Mononuclear cell (primary cell): Measurements from ENCODE around the gene SH3BGRL. TPM values are rescaled to one million over a fixed set of nuclear protein-coding genes. Genes with fewer than 3 reads are reported as not detected.
"Not testable (repeated sequence)": the region's sequence is repeated elsewhere in the genome, so short reads cannot be mapped to it uniquely, and the experiment has no call there.

Source experiments
- H3K27me3 ChIP-seq: 2 replicates; pipeline ENCODE4 v1.6.0; 2011; ENCODE audit warnings: low read length, control low read depth; ENCODE audit not compliant: insufficient read depth
- H3K4me1 ChIP-seq: 2 replicates; pipeline ENCODE4 v1.5.1; 2011; ENCODE audit warnings: mild to moderate bottlenecking, low read length, control low read depth; ENCODE audit not compliant: insufficient read depth
- H3K4me3 ChIP-seq: 2 replicates; pipeline ENCODE4 v1.5.1; 2011; ENCODE audit warnings: mild to moderate bottlenecking, low read length, moderate library complexity
- H3K9me3 ChIP-seq: 2 replicates; pipeline ENCODE4 v1.5.1; 2011; ENCODE audit warnings: low read depth, mild to moderate bottlenecking, control low read depth, low read length
- total RNA-seq: library from RNA; depleted of rRNA; stranded (reverse); fragments of >200 nt; gene quantifications from one replicate; pipeline ENCODE4 v1.2.3, GENCODE V29; 2012

Gene SH3BGRL
- total RNA-seq, 1 donor, result 288 TPM

DNA sequence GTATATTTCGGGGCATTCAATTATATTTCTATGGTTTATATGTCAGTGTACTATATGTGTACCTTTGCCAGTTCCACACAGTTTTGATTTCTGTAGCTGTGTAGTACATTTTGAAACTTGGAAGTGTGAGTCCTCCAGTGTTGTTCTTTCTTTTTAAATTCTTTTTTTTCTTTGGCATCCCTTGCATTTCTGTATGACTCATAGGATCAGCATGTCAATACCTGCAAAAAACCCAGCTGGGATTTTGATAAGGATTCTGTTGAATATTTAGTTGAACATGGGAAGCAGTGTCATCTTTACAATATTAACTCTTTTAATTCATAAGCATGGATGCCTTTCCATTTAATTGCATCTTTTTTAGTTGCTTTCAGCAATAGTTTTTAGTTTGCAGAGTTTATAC lies 100.0 kb downstream of the SH3BGRL start:
- Histone ChIP-seq H3K27me3 (no peaks in the 10 kb centered on the region), H3K4me3 (no peak overlapping the region), H3K9me3 (no peaks in the 10 kb centered on the region), H3K4me1 (no peaks in the 10 kb centered on the region)

DNA sequence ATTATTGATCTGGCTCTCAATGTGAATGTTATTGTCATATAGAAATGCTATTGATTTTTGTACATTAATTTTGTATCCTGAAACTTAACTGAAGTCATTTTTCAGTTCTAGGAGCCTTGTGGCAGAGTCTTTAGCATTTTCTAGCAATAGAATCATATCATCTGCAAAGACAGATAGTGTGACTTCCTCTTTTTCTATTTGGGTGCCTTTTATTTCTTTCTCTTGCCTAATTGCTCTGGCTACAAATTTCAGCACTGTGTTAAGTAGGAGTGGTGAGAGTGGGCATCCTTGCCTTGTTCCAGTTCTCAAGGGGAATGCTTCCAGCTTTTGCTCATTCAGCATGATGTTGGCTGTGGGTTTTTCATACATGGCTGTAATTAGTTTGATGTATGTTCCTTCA lies 102.7 kb downstream of the SH3BGRL start:
- Histone ChIP-seq H3K4me1 (no peaks in the 10 kb centered on the region), H3K27me3 (no peaks in the 10 kb centered on the region), H3K4me3 (no peak overlapping the region), H3K9me3 (no peaks in the 10 kb centered on the region)

DNA sequence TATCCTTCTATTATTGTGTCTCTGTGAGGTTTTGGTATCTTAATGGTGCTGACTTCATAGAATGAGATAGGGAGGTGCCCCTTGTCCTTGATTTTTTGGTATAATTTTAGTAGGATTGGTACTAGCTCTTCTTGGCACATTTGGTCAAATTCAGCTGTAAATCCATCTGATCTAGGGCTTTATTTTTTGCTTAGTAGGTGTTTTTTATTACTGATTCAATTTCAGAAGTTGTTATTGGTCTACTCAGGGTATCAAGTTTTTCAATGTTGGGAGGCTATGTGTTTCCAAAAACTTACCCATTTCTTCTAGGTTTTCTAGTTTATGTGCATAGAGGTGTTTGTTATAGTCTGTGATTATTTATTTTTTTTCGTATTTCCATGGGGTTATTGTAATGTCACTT lies 103.3 kb downstream of the SH3BGRL start:
- H3K9me3 ChIP-seq, result no peaks in the 10 kb centered on the region
- no peak overlapping the region for H3K4me3 ChIP-seq
- no peaks in the 10 kb centered on the region for H3K4me1 ChIP-seq
- H3K27me3 ChIP-seq, result no peaks in the 10 kb centered on the region

DNA sequence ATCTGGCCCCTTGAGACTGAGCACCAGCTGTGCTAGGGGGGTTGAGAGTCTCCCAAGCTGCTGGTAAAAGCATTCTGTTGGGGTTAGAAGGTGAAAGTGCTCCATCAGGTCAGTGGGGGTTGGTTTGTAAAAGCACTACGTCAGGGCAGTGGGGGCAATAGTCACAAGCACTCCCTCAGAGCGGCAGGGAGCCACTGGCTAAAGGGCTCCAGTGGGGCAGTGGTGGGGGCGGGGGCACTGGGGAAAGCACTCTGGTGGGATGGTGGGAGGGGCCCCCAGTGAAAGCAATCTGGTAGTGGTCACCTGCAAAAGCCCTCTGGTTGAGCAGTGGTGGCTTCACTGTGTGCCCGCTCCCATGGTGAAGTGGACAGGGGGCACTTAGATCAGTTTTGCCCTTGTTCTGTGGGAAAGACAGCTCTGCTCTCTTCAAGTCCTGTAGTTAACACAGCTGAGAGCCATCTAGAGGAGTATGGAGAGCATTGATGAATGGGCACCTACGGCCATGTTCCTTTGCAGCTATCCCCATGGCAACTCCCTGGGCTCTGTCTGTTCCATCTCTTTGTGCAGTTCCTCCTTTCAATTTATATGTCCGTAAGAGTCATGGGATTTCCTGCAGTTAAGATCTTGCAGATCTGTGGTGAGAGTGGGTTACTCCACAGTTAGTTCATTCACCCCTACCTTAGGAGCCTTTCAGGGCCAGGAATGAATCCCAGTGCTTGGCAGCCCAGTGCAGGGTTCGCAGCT lies 106.4 kb downstream of the SH3BGRL start:
- H3K4me3 ChIP-seq, result no peak overlapping the region
- H3K27me3 ChIP-seq, result no peaks in the 10 kb centered on the region
- no peaks in the 10 kb centered on the region for H3K9me3 ChIP-seq
- no peaks in the 10 kb centered on the region for H3K4me1 ChIP-seq

GRCh38 chrX:81316163-81316562 lies 114.3 kb downstream of the SH3BGRL start:
- no peak overlapping the region for H3K4me3 ChIP-seq
- H3K27me3 ChIP-seq, result no peaks in the 10 kb centered on the region
- no peaks in the 10 kb centered on the region for H3K4me1 ChIP-seq
- no peaks in the 10 kb centered on the region for H3K9me3 ChIP-seq

GRCh38 chrX:81331653-81332052 lies 129.8 kb downstream of the SH3BGRL start:
- not testable (repeated sequence) for H3K4me1 ChIP-seq, H3K9me3 ChIP-seq, H3K27me3 ChIP-seq, H3K4me3 ChIP-seq

DNA sequence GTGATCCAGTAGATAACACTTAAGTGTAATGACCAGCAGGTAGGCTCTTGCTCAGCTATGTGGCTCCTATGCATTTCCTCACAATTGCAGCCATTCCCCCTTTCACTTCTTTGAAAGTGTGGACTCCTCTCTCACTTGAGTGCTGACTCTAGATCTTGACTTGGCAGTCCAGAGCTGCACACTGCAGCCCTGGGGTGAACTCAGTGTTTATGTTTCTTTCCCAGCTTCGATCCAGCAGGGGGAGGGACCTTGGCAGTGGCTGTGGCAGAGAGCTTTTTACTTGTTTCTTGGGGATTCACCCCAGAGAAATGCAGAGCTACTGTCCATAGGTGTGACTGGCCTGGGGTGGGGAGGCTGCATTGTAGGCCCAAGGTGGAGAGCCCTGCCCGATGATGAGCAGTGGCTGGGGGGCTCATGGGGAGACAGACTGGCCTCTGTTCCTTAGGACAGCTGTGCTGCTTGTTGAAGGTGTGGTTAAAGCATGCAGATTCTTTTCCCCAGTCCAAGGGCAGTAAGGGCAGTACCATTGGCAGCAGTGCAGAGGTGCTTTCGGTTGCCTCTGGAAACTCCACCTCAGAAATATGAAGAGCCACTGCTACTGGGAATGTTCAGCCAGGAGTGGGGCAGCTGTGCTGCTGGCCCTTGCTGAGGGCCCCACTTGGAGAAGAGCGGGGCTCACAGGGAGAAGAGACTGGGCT lies 134.7 kb downstream of the SH3BGRL start:
- Histone ChIP-seq H3K27me3 (no peaks in the 10 kb centered on the region), H3K4me3 (no peak overlapping the region), H3K9me3 (no peaks in the 10 kb centered on the region), H3K4me1 (no peaks in the 10 kb centered on the region)

DNA sequence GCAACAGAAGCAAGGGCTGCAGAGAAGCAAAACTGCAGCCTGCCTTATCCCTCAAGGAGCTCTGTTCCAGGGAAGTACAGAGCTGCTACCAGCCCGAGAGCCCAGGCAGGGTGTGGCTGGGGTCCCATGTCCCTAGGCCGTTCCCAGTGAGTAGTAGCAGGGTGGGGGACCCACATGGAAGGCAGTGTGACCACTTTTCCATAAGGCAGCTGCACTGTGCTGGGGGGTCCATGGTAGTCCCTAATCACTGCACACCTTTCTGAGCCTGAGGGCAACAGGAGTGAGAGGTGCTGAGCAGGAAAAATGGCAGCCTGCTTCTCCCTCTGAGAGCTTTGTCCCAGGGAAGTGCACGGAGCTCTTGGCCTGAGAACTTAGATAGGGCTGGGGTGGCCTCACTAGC lies 135.9 kb downstream of the SH3BGRL start:
- Histone ChIP-seq H3K27me3 (no peaks in the 10 kb centered on the region), H3K4me1 (no peaks in the 10 kb centered on the region), H3K9me3 (no peaks in the 10 kb centered on the region), H3K4me3 (no peak overlapping the region)

DNA sequence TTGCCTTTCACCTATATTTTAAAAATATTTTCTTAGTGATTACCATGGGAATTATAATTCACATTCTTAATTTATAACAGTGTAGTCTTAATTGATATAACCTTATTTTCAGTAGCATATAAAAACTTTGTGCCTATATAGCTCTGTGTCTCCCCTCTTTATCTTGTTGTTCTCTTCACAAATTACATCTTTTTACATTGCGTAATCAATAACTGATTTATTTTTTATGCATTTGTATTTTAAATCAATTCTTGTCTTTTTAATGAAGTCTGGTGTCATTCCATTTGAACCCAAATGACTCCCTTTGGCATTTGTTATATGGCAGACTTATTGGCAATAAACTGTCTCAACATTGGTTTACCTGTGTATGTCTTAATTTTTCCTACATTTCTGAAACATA lies 137.0 kb downstream of the SH3BGRL start:
- no peaks in the 10 kb centered on the region for H3K4me1 ChIP-seq
- no peaks in the 10 kb centered on the region for H3K9me3 ChIP-seq
- no peak overlapping the region for H3K4me3 ChIP-seq
- H3K27me3 ChIP-seq, result no peaks in the 10 kb centered on the region

- H3K4me3 ChIP-seq, H3K9me3 ChIP-seq, H3K27me3 ChIP-seq, H3K4me1 ChIP-seq: not testable (repeated sequence)
These were observed 143.4 kb downstream of the SH3BGRL start for GRCh38 chrX:81345296-81345695.

Other genes with a start within 250 kb of the SH3BGRL start
- gene HMGN5, start 189 bp upstream of the SH3BGRL start, total RNA-seq, result 0.21 TPM